Lung (tissue), 12 donors: Measurements from ENCODE around the gene NRSN2. TPM values are rescaled to one million over a fixed set of nuclear protein-coding genes. Genes with fewer than 3 reads are reported as not detected.

Experiments
- ATAC-seq: fragments of 200-7000 bp; cut with Tn5 transposase; one replicate; pipeline ENCODE4 v1.9.1; 2020; ENCODE audit warnings: moderate number of reproducible peaks; ENCODE audit not compliant: insufficient read depth, low FRiP score
- DNase-seq, 3 donors: peaks; one replicate each; pipeline ENCODE4 v3.0.0-alpha.2; 2013 to 2017
- H3K27ac ChIP-seq, 2 donors: one replicate each; pipeline ENCODE4 v1.5.1; 2013; ENCODE audit warnings: mild to moderate bottlenecking in 2 of 2, moderate library complexity in 2 of 2, control low read depth in 1 of 2, inconsistent platforms in 1 of 2, low read depth in 1 of 2, low read length in 1 of 2
- H3K27me3 ChIP-seq, 3 donors: one replicate each; pipeline ENCODE4 v1.5.1; 2013; ENCODE audit warnings: low read length in 2 of 3; ENCODE audit not compliant: control insufficient read depth in 3 of 3, insufficient read depth in 3 of 3
- H3K36me3 ChIP-seq, 4 donors: one replicate each; pipeline ENCODE4 v1.5.1; 2013; ENCODE audit warnings: low read length in 4 of 4, mild to moderate bottlenecking in 1 of 4, moderate library complexity in 1 of 4; ENCODE audit not compliant: control insufficient read depth in 4 of 4, insufficient read depth in 4 of 4
- H3K4me1 ChIP-seq, 5 donors: one replicate each; pipeline ENCODE4 v1.5.1; 2013; ENCODE audit warnings: low read length in 5 of 5, mild to moderate bottlenecking in 2 of 5, moderate library complexity in 1 of 5; ENCODE audit not compliant: control insufficient read depth in 5 of 5, insufficient read depth in 5 of 5
- H3K4me3 ChIP-seq: one replicate; pipeline ENCODE4 v1.5.1; 2013; ENCODE audit warnings: mild to moderate bottlenecking, control low read depth, moderate library complexity
- H3K9ac ChIP-seq, 2 donors: one replicate each; pipeline ENCODE4 v1.5.1; 2013; ENCODE audit warnings: low read length in 2 of 2, control low read depth in 1 of 2; ENCODE audit not compliant: insufficient read depth in 1 of 2
- H3K9me3 ChIP-seq, 4 donors: one replicate each; pipeline ENCODE4 v1.5.1; 2013; ENCODE audit warnings: low read length in 3 of 4, mild to moderate bottlenecking in 1 of 4, moderate library complexity in 1 of 4; ENCODE audit not compliant: control insufficient read depth in 4 of 4, insufficient read depth in 3 of 4
- CTCF ChIP-seq: IDR thresholded peaks from 2 replicates; pipeline ENCODE4 v1.5.1; 2012; ENCODE audit warnings: mild to moderate bottlenecking; ENCODE audit errors: control extremely low read depth, extremely low read depth
- WGBS, 2 donors: extraction: QIAGEN DNeasy Blood & Tissue Kit; methylation state at CpG; one replicate each; pipeline ENCODE4 v1.1.7; 2013; 5-methylcytosine and 5-hydroxymethylcytosine counted together
- polyA plus RNA-seq, 2 donors: library from polyadenylated mRNA; stranded (reverse); fragments of 200-250 nt; gene quantifications; one replicate each; pipeline ENCODE4 v1.2.1, GENCODE V29; 2013
- total RNA-seq, 2 donors: library from RNA; depleted of rRNA in 1 of 2; stranded (reverse); fragments of >200 nt in 1 of 2; gene quantifications; one replicate each; pipeline ENCODE4 v1.2.1, GENCODE V29; 2014 to 2021
- donor health status: control.
- donor health status: control.
- donor health status: Bipolar disorder and iron deficiency.
- donor health status: healthy.
- donor health status: DM: yes; HTN: yes; CAD: no.

NRSN2 gene
- total and polyA plus RNA-seq, 4 donors = 15.3 to 43.7 (median 28.6) TPM

- peaks cover 0 to 22% (median 0%) of the 10 kb centered on the region in 4 donors for H3K36me3 ChIP-seq
- no peaks in the 10 kb centered on the region for H3K27me3 ChIP-seq
- 64 to 76% methylated on average over 2 of the region's 2 CpGs for WGBS, 2 donors
- no peak for TF ChIP-seq CTCF
- no peak for DNase-seq
- no peak overlapping the region for H3K4me3 ChIP-seq
- ATAC-seq = no peak
- no peak overlapping the region for H3K9ac ChIP-seq
- H3K4me1 ChIP-seq = no peaks in the 10 kb centered on the region
- no peak overlapping the region for H3K27ac ChIP-seq
- H3K9me3 ChIP-seq = no peaks in the 10 kb centered on the region
Observed at GRCh38 chr20:400128-400453, 53.2 kb downstream of the NRSN2 start.

GRCh38 chr20:400454-401275, 53.8 kb downstream of the NRSN2 start:
- no peak overlapping the region for H3K27ac ChIP-seq
- TF ChIP-seq CTCF = no peak
- H3K27me3 ChIP-seq = no peaks in the 10 kb centered on the region
- H3K36me3 ChIP-seq = peaks cover 0 to 19% (median 0%) of the 10 kb centered on the region in 4 donors
- no peaks in the 10 kb centered on the region for H3K9me3 ChIP-seq
- WGBS, 2 donors = 73 to 81% methylated on average over 5 of the region's 5 CpGs
- ATAC-seq (no peak), DNase-seq (no peak)
- no peak overlapping the region for H3K9ac ChIP-seq
- H3K4me3 ChIP-seq = no peak overlapping the region
- H3K4me1 ChIP-seq = no peaks in the 10 kb centered on the region

- H3K27me3 ChIP-seq = no peaks in the 10 kb centered on the region
- WGBS, 2 donors = 78 to 86% methylated on average over 9 of the region's 9 CpGs
- no peak overlapping the region for H3K4me3 ChIP-seq
- H3K27ac ChIP-seq = no peak overlapping the region
- ATAC-seq = no peak
- H3K9me3 ChIP-seq = no peaks in the 10 kb centered on the region
- peaks cover 0 to under 1% (median 0%) of the 10 kb centered on the region in 5 donors for H3K4me1 ChIP-seq
- H3K9ac ChIP-seq = no peak overlapping the region
- no peak for TF ChIP-seq CTCF
- H3K36me3 ChIP-seq = peaks cover 0 to 6% (median 0%) of the 10 kb centered on the region in 4 donors
- no peak for DNase-seq
Observed at GRCh38 chr20:401682-402495, 55.0 kb downstream of the NRSN2 start.
